ENCODE measurements around the gene PSMA6.
"Not testable (repeated sequence)": the region's sequence is repeated elsewhere in the genome, so short reads cannot be mapped to it uniquely, and the experiment has no call there.

PSMA6 gene

DNA sequence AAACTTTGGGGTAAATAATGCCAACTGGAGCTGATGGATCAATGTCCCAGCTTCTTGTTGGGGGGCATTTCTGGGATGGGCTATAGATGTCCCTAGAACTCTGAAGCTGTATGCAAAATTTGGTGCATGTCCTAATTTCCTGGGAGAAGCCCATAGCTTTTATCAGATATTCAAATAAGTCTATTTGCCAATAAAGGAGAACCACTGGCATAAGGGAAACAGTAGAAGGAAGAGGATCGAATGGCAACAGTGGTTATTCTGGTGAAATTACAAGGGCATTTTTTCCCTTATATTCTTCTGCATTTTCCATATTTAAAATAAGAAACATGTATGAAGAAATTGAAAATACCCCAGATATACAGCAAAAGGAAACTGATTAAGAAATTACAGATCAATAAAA is 34.2 kb downstream of the PSMA6 start:
- DNase-seq = no peak

DNA sequence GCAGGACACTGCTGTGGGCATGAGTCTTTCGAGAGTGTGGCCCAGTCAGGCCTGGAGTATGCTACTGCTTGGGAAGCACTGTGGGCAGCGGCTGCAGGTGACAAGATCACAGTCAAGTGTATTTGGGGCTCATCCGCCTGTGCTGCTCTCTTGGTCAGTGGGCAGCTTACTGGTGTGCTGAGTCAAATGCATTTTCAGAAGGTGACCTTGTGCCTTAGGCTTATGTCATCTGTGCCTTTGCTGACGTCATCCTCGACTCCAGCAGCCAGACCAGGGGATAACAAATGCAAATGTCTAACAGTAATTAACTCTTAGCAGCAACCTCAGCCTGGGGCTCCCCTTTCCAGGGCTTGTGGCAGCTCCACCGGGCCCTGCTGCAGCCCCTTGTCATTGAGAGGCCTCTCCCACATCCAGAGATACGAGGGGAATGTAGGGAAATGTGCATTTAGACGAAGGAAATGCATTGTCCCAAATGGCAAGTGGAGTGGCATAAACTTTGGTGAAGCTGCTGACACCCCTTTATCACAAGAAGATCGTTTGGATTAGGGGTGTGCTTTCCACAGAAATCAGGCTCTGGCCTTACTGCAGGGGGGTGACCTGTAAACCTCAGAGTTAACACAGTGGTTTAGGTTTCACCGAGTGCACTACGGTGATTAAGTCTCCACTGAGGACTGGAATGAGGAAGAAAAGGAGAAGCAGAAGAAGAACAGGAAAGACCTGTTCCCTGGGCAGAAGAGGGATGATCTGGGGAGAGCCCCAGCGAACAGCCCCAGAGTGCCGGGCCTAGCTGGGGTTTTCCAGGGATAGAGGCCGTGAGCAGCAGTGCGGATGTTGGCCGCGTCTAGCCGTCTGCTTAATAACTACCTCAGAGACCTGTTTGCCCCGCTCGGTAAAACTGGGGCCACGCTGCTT is 39.7 kb downstream of the PSMA6 start:
- DNase-seq = peak; percentile 17

GRCh38 chr14:35332517-35333263 is 40.5 kb downstream of the PSMA6 start:
- DNase-seq = peak; percentile 16

- DNase-seq = no peak
These were observed 41.1 kb downstream of the PSMA6 start for GRCh38 chr14:35333264-35333730.

DNA sequence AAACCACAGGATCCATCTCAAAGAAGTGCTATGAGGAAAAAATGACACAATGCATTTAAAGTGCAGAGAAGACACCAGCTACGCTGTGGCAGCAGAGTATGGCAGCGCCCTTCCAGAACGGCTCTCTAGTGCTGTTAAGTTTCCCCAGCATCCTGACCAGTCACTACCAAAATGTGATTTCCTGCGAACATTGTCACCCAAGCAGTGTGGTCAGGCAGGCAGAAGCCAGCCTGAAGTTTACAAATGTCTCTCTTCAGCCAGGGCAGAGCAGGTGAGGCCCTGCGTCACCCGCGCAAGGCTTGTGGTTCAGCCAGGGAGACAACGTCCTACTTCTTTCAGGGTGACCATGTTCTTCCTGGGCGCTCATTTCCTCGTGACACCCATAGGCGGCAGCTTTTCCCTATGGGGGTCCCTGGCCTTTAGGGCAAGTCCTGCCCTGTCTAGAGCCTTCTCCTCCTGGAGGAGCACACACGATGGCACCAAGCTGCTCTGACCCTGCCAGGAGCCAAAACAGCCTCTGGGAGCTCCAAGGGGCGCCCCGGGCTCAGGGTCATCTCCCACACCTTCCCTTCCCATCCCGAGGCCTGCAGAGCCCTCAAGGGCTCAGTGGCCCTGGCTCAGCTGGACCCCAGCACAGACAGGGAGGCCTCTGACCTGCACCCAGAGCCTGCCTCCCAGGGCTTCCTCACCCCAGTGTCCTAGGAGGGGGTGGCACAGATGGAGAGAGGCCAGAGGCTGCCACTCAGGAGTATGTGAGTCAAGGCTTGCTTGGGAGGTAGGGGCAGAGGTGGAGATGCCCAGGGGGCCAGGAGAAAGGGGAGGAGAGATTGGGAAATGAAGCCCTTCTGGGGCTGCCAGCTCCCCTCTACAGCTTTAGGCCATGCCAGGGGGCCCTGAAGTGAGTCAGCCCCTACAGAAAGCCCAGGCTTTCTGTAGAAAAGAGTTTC is 41.9 kb downstream of the PSMA6 start:
- no peak for DNase-seq

DNA sequence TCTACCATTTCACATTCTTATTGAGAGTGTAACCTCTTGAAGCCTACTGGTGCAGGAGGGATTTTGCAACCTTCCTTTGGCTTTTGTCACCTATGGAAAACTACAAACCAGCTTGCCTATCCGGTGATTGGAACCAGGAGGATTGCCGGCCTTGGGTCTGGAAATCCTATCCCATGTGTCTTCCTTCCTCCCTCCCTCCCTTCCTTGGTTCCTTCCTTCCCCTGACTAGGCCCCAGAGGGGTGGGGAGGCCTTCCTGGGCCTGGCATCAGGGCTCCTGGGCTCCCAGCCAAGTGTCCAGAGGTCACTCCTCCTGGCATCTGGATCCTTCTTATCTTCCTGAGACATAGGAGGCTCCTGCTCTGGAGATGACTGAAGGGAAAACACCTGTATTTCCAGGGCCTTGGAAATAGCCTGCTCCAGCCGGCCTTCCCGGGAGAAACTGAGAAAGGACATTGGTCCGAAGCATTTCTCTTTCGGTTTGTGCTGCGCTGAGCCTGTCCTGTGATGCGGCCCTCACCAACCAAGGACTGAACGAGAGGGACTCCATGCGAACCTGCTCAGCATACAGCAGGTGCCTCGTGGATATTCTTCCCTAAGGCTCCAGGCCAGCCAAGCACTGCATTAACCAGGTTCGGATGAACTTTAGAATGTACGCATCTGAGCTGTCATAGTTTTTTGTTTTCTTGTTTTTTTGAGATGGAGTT is 43.4 kb downstream of the PSMA6 start:
- no peak for DNase-seq

GRCh38 chr14:35336171-35336493 is 44.0 kb downstream of the PSMA6 start:
- DNase-seq = not testable (repeated sequence)

GRCh38 chr14:35336494-35337268 is 44.5 kb downstream of the PSMA6 start:
- peak; percentile 40 for DNase-seq

- DNase-seq = no peak
These were observed 45.4 kb downstream of the PSMA6 start for GRCh38 chr14:35337269-35338255.

DNA sequence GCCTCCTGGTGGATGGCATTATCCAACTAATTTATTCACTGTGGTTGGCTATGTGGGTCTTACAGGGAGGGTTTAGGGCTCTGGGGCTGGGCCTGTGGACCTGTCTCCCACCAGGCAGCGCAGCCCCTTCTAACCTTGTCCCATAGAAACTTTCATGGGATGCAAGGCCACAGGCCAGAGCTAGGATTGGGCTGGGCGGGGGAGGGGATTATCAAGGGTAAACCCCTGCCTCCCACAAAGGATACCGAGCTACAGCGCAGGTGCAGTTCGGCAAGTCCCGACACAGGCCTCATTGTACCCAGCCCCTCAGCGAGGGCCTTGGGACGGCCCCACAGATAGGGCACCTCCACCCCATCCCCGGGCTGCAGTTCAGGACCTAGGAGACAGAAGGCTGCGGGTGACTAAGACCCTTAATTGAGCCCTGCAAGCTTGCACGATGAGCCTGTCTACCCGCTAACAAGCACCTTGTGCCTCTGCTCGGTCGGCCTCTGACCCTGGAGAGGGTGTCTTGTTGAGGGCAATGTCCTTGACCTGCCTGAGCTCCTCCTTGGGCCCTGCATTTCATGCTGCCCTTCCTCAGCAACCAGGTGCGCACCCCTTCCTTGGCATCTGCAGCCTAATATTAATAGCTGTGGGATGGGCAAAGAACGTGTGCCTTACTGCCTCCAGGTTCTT is 46.7 kb downstream of the PSMA6 start:
- no peak for DNase-seq

GRCh38 chr14:35339761-35340406 is 47.7 kb downstream of the PSMA6 start:
- no peak for DNase-seq

DNA sequence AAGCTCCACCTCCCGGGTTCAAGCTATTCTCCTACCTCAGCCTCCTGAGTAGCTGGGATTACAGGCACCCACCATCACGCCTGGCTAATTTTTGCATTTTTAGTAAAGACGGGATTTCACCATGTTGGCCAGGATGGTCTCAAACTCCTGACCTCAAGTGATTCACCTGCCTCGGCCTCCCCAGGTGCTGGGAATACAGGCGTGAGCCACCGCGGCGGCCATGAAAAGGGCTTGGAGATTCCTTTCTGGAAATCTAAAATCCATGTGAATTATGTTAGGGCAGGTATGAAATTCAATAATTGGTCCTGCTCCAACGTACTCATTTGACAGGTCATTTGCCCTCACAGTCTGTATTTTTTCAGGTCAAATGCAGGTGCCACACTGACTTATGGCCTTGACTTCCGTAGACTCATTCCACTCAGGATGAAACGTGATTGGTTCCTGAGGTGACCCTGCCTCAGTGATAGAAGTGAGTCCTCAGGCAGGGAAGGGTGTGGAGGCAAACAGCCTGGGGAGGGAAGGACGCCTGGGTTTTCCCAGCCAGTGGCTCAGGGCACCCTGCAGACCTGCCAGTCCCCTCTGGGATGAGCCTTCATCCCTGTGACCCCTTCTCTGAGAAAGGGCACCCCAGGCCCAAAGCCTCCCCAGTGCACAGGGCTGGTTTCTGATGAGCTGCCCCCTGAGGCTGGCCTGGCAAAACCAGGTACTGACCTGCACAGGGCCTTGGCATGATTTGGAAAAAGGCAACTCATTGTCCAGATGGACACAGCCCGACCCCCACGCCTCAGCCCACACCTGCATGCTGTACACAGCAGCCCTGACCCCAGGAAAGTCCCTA is 48.7 kb downstream of the PSMA6 start:
- DNase-seq = no peak

- no peak for DNase-seq
These were observed 49.2 kb downstream of the PSMA6 start for GRCh38 chr14:35341454-35341750.

- DNase-seq = peak; percentile 68
These were observed 49.7 kb downstream of the PSMA6 start for GRCh38 chr14:35341751-35342488.

- no peak for DNase-seq
These were observed 50.4 kb downstream of the PSMA6 start for GRCh38 chr14:35342489-35343010.

DNA sequence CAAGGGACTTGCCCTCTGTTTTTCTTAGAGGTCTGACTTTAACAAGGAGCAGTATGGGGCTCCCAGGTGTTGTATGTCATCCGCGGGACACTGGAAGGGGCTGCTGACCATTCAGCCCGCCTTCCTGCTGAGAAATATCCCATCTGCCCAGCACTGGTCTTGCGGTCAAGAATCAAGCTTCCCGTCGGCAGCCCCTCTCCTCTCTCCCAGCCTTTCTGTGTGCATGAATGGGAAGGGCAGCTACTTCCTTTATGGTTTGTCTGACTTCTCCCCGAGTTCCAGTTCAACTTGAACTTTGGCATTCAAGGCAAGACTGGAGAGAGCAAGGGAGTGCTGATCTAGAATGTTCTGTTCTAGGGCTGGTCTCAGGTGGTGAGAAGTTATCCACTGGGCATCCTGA is 51.5 kb downstream of the PSMA6 start:
- no peak for DNase-seq

DNA sequence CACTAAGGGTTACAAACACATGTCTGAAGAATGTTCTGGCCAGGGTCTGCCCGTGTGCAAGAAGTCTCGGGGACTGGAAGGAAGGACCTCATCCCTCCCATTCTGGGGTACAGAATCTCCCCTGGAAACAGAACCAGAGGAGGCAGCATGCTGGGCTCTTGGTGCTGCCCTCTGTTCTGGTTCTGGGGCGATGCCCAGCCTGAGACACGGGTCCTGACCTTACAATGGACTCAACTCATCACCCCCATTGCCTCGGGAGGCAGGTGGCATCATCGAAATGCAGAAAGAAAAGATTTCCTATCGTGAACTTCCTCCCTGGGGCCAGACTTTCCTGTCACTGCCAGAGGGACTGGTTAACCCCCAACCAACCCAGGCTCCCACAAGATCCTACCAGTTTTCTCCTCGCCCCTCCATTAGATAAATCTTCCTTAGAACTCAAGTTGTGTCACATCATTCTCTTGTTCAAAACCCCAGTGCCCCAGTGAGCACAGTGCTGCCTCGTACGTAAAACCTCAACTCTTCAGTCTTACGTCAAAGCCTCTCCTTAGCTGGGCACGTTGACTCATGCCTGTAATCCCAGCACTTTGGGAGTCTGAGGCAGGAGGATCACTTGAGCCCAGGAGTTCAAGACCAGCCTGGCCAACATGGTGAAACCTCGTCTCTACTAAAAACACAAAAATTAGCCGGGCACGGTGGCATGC is 52.1 kb downstream of the PSMA6 start:
- DNase-seq = no peak
